DND-41 (cell line): ENCODE results near the gene PTOV1.

Source experiments
- ATAC-seq: fragments of 200-7000 bp; cut with Tn5 transposase; 3 replicates; pipeline ENCODE4 v1.9.1; 2021; ENCODE audit warnings: low read depth; ENCODE audit not compliant: insufficient read depth
- DNase-seq: peaks from one replicate; pipeline ENCODE4 v3.0.0-alpha.2; 2020
- H2AFZ ChIP-seq: 2 replicates; pipeline ENCODE4 v1.6.0; 2012; ENCODE audit warnings: low read depth, low read length
- H3K27ac ChIP-seq: 2 replicates; pipeline ENCODE4 v1.5.1; 2012; ENCODE audit warnings: low read length, inconsistent platforms
- H3K27me3 ChIP-seq: fragments of 200-600 bp; sonication (generic); 2 replicates; pipeline ENCODE4 v1.6.0; 2012; ENCODE audit warnings: low read length, mild to moderate bottlenecking, inconsistent platforms; ENCODE audit not compliant: insufficient read depth, poor library complexity
- H3K36me3 ChIP-seq: 2 replicates; pipeline ENCODE4 v1.5.1; 2012; ENCODE audit warnings: low read length, inconsistent platforms; ENCODE audit not compliant: insufficient read depth
- H3K4me1 ChIP-seq: 2 replicates; pipeline ENCODE4 v1.5.1; 2012; ENCODE audit warnings: mild to moderate bottlenecking, low read length; ENCODE audit not compliant: insufficient read depth
- H3K4me2 ChIP-seq: 2 replicates; pipeline ENCODE4 v1.6.0; 2012; ENCODE audit warnings: mild to moderate bottlenecking, moderate library complexity, low read length, inconsistent platforms; ENCODE audit not compliant: insufficient read depth
- H3K4me3 ChIP-seq, 2 experiments: fragments of 200-600 bp in 1 of 2; shearing (Covaris generic) in 1 of 2; 2 replicates each; pipeline ENCODE4 v1.5.1; 2012 to 2016; ENCODE audit warnings: inconsistent platforms in 2 of 2, low read length in 2 of 2, mild to moderate bottlenecking in 2 of 2, low read depth in 1 of 2, moderate library complexity in 1 of 2
- H3K79me2 ChIP-seq: 2 replicates; pipeline ENCODE4 v1.6.0; 2012; ENCODE audit warnings: low read length, inconsistent platforms; ENCODE audit not compliant: insufficient read depth
- H3K9ac ChIP-seq: 2 replicates; pipeline ENCODE4 v1.6.0; 2012; ENCODE audit warnings: low read depth, mild to moderate bottlenecking, inconsistent platforms, low read length, moderate library complexity
- H3K9me3 ChIP-seq: 2 replicates; pipeline ENCODE4 v1.5.1; 2012; ENCODE audit warnings: low read length, moderate library complexity, mild to moderate bottlenecking, inconsistent platforms; ENCODE audit not compliant: insufficient read depth, severe bottlenecking
- H4K20me1 ChIP-seq: 2 replicates; pipeline ENCODE4 v1.6.0; 2012; ENCODE audit warnings: low read length; ENCODE audit not compliant: insufficient read depth
- EZH2 ChIP-seq: IDR thresholded peaks from 3 replicates; pipeline ENCODE4 v1.6.1; 2012; ENCODE audit warnings: borderline replicate concordance, low read depth, mild to moderate bottlenecking, moderate library complexity, low read length, inconsistent platforms; ENCODE audit not compliant: severe bottlenecking
- TF ChIP-seq, protein P1 (sequence below): IDR thresholded peaks from 2 replicates; pipeline ENCODE4 v1.5.1; 2012; ENCODE audit warnings: borderline replicate concordance, low read length, moderate library complexity, mild to moderate bottlenecking; ENCODE audit not compliant: poor library complexity, severe bottlenecking; ENCODE audit errors: extremely low read depth

The PTOV1 gene

DNA sequence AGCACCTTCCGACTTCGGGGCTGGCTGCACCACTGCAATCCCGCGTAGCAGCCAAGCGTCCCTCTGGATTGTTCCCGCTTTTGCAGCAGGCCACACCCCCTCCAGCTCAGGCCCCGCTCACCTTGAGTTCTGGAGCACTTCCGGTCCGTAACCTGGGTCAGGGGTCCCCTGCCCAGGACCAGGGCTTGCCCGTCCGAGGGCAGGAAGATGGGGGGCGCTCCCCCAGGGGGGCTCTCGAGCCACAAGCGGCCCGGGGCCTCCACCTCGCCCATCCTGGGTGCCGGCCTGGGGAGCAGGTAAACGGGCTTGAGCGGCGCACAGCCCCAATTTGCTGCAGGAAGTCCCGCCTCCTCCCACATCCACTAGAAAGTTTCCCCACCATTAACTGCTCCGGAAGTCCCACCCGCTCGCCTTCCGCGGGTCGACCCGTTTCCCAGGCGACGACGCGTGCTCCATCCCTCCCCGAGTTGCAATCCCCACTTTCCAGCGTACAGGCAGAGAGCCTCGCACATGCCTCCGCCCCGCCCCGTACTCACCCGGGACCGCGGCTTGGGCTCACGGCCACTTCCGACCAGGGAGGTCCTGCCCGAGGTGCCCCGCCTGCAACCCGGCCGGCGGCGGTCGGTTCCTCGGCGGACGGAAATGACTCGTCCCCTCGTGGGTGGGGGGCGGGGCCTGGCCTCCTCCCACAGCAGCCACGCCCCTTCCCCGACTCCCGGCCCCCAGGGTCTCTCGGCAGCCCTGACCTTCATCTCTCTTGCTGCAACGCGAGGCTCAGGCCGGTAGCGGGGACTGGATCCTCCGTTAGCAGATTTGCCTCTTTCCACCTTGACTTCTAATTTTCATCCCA lies 16.2 kb downstream of the PTOV1 start, which contains the start of gene PNKP:
Gene PNKP, minus strand, starts transcription at position 644 of the 850 bp plus-strand sequence. Its CDS starts 372 bp downstream, at position 272.
- Histone ChIP-seq H3K9ac (peak within 1 kb of the TSS; percentile 73), H3K36me3 (peaks cover 43% of the 10 kb centered on the region), H2AFZ (peak within 1 kb of the TSS; percentile 83), H3K27me3 (no peaks in the 10 kb centered on the region), H3K4me2 (peak within 1 kb of the TSS; percentile 73), H3K4me3 (peak within 1 kb of the TSS; percentile 66 to 84), H3K79me2 (peaks cover 39% of the 10 kb centered on the region), H3K4me1 (peaks cover 65% of the 10 kb centered on the region), H4K20me1 (peaks cover 38% of the 10 kb centered on the region), H3K9me3 (no peaks in the 10 kb centered on the region), H3K27ac (peak within 1 kb of the TSS; percentile 87)
- TF ChIP-seq, protein P1, sequence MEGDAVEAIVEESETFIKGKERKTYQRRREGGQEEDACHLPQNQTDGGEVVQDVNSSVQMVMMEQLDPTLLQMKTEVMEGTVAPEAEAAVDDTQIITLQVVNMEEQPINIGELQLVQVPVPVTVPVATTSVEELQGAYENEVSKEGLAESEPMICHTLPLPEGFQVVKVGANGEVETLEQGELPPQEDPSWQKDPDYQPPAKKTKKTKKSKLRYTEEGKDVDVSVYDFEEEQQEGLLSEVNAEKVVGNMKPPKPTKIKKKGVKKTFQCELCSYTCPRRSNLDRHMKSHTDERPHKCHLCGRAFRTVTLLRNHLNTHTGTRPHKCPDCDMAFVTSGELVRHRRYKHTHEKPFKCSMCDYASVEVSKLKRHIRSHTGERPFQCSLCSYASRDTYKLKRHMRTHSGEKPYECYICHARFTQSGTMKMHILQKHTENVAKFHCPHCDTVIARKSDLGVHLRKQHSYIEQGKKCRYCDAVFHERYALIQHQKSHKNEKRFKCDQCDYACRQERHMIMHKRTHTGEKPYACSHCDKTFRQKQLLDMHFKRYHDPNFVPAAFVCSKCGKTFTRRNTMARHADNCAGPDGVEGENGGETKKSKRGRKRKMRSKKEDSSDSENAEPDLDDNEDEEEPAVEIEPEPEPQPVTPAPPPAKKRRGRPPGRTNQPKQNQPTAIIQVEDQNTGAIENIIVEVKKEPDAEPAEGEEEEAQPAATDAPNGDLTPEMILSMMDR: no peak
- TF ChIP-seq EZH2: no peak
- DNase-seq (peak; percentile 92), ATAC-seq (peak; percentile 59)

DNA sequence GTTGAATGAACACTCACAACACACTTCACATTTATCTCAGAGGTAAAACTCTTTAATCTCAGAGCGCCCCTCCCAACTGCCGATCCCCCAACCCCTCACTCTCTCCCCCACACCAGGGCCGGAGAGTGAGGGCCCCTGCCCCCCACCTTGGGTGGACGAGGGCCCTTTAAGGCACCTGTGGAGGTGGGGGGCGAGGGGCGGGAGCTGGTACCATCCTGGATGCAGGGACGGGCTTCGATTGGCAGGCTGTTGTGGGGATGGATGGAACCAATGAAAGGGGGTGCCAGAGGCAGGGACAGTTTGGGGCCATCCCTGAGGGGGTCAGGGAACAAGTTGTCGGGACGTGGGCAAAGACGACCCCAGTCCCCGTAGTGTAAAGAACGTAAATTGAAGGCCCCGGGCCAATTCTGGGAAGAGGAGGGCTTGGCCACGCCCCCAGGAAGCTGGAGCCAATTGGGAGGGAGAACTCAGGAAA lies 18.1 kb downstream of the PTOV1 start:
- H3K4me3 ChIP-seq: peak overlapping the region; percentile 12 to 84; a peak in 3 of 4 replicates
- H3K27ac ChIP-seq: peak overlapping the region; percentile 72
- no peaks in the 10 kb centered on the region for H3K9me3 ChIP-seq
- peaks cover 31% of the 10 kb centered on the region for H3K36me3 ChIP-seq
- DNase-seq (no peak), ATAC-seq (peak; percentile 22)
- H3K9ac ChIP-seq: peak overlapping the region; percentile 73
- peak overlapping the region; percentile 72 for H2AFZ ChIP-seq
- no peak for TF ChIP-seq EZH2
- TF ChIP-seq, protein P1: no peak
- H3K4me2 ChIP-seq: peak overlapping the region; percentile 73
- no peaks in the 10 kb centered on the region for H3K27me3 ChIP-seq
- peaks cover 33% of the 10 kb centered on the region for H3K79me2 ChIP-seq
- H4K20me1 ChIP-seq: peaks cover 25% of the 10 kb centered on the region
- peaks cover 60% of the 10 kb centered on the region for H3K4me1 ChIP-seq

DNA sequence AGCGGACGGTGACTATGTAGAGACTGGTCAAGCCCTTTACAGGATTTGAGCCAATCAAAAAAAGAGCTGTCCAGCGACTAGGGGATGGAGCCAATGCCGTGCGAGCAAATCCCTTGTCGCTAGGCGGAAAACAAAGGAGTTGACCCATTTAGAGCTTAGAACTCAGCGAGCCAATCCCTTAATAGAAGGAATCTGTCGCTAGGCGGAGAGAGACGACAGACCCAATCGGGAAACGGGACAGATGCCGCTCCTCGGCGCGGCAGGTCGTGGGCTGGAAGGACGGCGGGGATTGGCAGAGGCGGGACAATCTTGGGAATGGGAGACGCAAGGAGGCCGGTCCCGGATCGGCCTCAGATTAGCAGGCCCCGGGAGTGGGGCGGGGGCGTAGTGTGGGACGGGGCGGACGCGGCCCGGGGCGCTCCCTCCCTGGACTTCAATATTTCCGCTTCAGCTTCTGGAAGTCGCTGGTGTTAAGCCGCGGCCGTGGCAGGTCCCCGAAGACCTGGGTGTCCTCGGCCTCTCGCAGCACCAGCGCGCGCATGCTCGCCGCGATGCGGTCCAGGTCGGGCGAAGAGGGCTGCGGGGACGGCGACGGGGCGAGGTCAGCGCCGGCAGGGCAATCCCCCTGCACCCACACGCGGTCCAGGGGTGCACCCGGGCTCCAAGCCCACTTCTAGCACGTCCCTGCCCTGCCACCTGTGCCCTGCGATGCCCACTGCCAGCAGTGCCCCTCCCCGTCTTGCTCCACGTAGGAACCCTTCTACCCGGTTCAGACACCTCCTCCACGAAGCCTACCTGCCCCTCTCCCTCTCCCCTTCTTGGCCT lies 18.7 kb downstream of the PTOV1 start:
- Histone ChIP-seq H3K9ac (peak overlapping the region; percentile 72), H3K4me3 (peak overlapping the region; percentile 25 to 84; a peak in 3 of 4 replicates), H3K79me2 (peaks cover 33% of the 10 kb centered on the region), H3K36me3 (peaks cover 30% of the 10 kb centered on the region), H2AFZ (peak overlapping the region; percentile 72), H3K4me2 (peak overlapping the region; percentile 73), H3K9me3 (no peaks in the 10 kb centered on the region), H3K4me1 (peaks cover 60% of the 10 kb centered on the region), H4K20me1 (peaks cover 19% of the 10 kb centered on the region), H3K27me3 (no peaks in the 10 kb centered on the region), H3K27ac (peak overlapping the region; percentile 72)
- peak; percentile 82 for ATAC-seq
- DNase-seq: peak; percentile 97
- TF ChIP-seq EZH2: no peak
- TF ChIP-seq, protein P1: no peak
